ENCODE measurements around the gene HMGN4. TPM values are rescaled to one million over a fixed set of nuclear protein-coding genes. Genes with fewer than 3 reads are reported as not detected.

The HMGN4 gene
- total and polyA plus RNA-seq, 2 donors (not counting 3 experiments of a cell fraction or from before 2014, with no cell fraction given) = 13.1 to 36.9 TPM

DNA sequence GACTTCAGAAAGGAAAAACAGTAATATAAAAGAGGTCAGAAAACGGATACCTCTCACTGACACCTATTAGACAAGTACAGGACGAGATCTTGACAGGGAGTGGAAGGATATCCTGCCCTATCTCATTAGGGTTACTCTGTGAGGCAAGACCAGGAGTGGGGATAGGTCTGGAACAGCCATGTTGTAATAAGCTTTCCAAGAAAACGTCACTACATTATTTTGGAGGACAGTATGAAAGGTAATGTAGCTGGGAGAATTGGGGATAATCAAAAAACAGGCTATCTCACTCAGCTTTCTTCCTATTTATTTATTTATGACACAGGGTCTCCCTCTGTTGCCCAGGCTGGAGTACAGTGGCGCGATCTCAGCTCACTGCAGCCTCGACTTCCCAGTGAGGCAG lies 25.3 kb downstream of the HMGN4 start:
- Histone ChIP-seq H3K9ac (replicated peaks; ENCODE audit: extremely low read depth, insufficient read depth, low read length) (no peak overlapping the region), H3K27me3 (ENCODE audit: control insufficient read depth in 2 of 2, insufficient read depth in 2 of 2, low read length in 2 of 2) (peaks cover 4 to 13% of the 10 kb centered on the region in 2 experiments), H3K27ac (ENCODE audit: insufficient read depth, low read depth, low read length) (no peak overlapping the region), H4K20me1 (replicated peaks; ENCODE audit: control insufficient read depth, extremely low read depth, insufficient read depth, low read length) (no peaks in the 10 kb centered on the region), H3K36me3 (ENCODE audit: control insufficient read depth in 2 of 2, extremely low read depth in 1 of 2, insufficient read depth in 2 of 2, low read length in 2 of 2) (no peaks in the 10 kb centered on the region), H3K4me1 (ENCODE audit: control insufficient read depth, extremely low read depth, insufficient read depth, low read length) (no peaks in the 10 kb centered on the region), H3K9me3 (replicated peaks; ENCODE audit: control insufficient read depth, insufficient read depth, low read length) (no peaks in the 10 kb centered on the region), H3K79me2 (ENCODE audit: control insufficient read depth, insufficient read depth, low read length) (no peaks in the 10 kb centered on the region), H3K4me2 (ENCODE audit: insufficient read depth, low read length) (no peak overlapping the region), H3K4me3 (replicated peaks in 1 of 3; ENCODE audit: insufficient read depth in 1 of 3, low read depth in 1 of 3, low read length in 3 of 3) (no peak overlapping the region), H2AFZ (ENCODE audit: low read depth, low read length) (no peak overlapping the region), H3K9me1 (replicated peaks; ENCODE audit: control insufficient read depth, extremely low read depth, insufficient read depth, low read length) (no peaks in the 10 kb centered on the region)
- POLR2A ChIA-PET = interaction anchor here (0.6 kb wide), 1 partner anchor 8 kb away, joined by 6 read pairs; no protein-coding TSS in a partner anchor
- DNase-seq (ENCODE audit: low read depth, low spot score) (no peak), FAIRE-seq (no peak)
- intact Hi-C loops (cut with micrococcal nuclease) = no loop called here
- dilution Hi-C loops (cut with MboI; ENCODE audit: extremely low pct_ligation_motif_present, low sequenced_read_pairs) = no loop called here
- TF ChIP-seq FOS (IDR thresholded peaks at IDR 0.05; ENCODE audit: borderline replicate concordance, insufficient read depth, low read length) (no peak), EZH2 (IDR thresholded peaks at IDR 0.05; ENCODE audit: borderline replicate concordance, low read depth, low read length, severe bottlenecking) (no peak), POLR2AphosphoS5 (IDR thresholded peaks at IDR 0.05; ENCODE audit: insufficient read depth, low read depth, low read length) (no peak), MYC (IDR thresholded peaks at IDR 0.05; ENCODE audit: low read depth, low read length) (no peak), JUN (IDR thresholded peaks at IDR 0.05; ENCODE audit: borderline replicate concordance, insufficient read depth, insufficient read length, low read depth) (no peak), GATA2 (IDR thresholded peaks at IDR 0.05; ENCODE audit: insufficient read depth, insufficient read length, low read depth, low read length) (no peak), POLR2A (IDR thresholded peaks at IDR 0.05; ENCODE audit: low read depth, low read length) (no peak)
- TF ChIP-seq, protein P1, sequence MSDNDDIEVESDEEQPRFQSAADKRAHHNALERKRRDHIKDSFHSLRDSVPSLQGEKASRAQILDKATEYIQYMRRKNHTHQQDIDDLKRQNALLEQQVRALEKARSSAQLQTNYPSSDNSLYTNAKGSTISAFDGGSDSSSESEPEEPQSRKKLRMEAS (IDR thresholded peaks at IDR 0.05; ENCODE audit: insufficient read depth, insufficient read length) = no peak
- TF ChIP-seq, protein P2, sequence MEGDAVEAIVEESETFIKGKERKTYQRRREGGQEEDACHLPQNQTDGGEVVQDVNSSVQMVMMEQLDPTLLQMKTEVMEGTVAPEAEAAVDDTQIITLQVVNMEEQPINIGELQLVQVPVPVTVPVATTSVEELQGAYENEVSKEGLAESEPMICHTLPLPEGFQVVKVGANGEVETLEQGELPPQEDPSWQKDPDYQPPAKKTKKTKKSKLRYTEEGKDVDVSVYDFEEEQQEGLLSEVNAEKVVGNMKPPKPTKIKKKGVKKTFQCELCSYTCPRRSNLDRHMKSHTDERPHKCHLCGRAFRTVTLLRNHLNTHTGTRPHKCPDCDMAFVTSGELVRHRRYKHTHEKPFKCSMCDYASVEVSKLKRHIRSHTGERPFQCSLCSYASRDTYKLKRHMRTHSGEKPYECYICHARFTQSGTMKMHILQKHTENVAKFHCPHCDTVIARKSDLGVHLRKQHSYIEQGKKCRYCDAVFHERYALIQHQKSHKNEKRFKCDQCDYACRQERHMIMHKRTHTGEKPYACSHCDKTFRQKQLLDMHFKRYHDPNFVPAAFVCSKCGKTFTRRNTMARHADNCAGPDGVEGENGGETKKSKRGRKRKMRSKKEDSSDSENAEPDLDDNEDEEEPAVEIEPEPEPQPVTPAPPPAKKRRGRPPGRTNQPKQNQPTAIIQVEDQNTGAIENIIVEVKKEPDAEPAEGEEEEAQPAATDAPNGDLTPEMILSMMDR (IDR thresholded peaks at IDR 0.05; ENCODE audit: extremely low read depth in 1 of 2, insufficient read depth in 1 of 2, low read depth in 1 of 2, low read length in 2 of 2) = no peak
- CTCF ChIA-PET = interaction anchor here (1.4 to 2.4 kb wide), 2 partner anchors 32 to 222 kb away, joined by 6 to 10 read pairs; no protein-coding TSS in a partner anchor
- BruUV-seq (replicated peaks) = no TSS peak
